ENCODE measurements around the gene ANKS1B.

GRCh38 chr12:99706736-99707473, 277.8 kb downstream of the ANKS1B start:
- no peak for TF ChIP-seq POLR2A (IDR thresholded peaks at IDR 0.05; ENCODE audit: low read length)
- no peak for TF ChIP-seq GATA1 (IDR thresholded peaks at IDR 0.05; ENCODE audit: low read depth, low read length)

Measured in erythroblast (primary cell).